Neural cell (in vitro differentiated cells): ENCODE data around the gene VSIG8. TPM values are rescaled to one million over a fixed set of nuclear protein-coding genes. Genes with fewer than 3 reads are reported as not detected.

Experiments
- H2AFZ ChIP-seq: fragments of 200-600, 300-800 bp; sonication (generic), shearing (Covaris generic); 2 replicates; pipeline ENCODE4 v1.6.0; 2014; ENCODE audit warnings: low read depth, mild to moderate bottlenecking, antibody characterized with exemption, low read length, moderate library complexity
- H3F3A ChIP-seq: fragments of 200-600 bp; shearing (Covaris generic); 2 replicates; pipeline ENCODE4 v1.6.1; 2016; ENCODE audit warnings: mild to moderate bottlenecking, moderate library complexity, mixed read lengths, antibody characterized with exemption, low read length; ENCODE audit not compliant: insufficient read depth, poor library complexity, severe bottlenecking
- H3K27ac ChIP-seq: fragments of 200-600, 300-800 bp; sonication (generic), shearing (Covaris generic); 2 replicates; pipeline ENCODE4 v1.5.1; 2014; ENCODE audit warnings: mild to moderate bottlenecking, low read length, moderate library complexity
- H3K27me3 ChIP-seq: fragments of 300-800, 200-600 bp; sonication (generic), shearing (Covaris generic); 2 replicates; pipeline ENCODE4 v1.6.0; 2014; ENCODE audit warnings: mild to moderate bottlenecking, low read depth, low read length, moderate library complexity; ENCODE audit not compliant: insufficient read depth
- H3K36me3 ChIP-seq: fragments of 300-800, 200-600 bp; sonication (generic), shearing (Covaris generic); 2 replicates; pipeline ENCODE4 v1.5.1; 2014; ENCODE audit warnings: mild to moderate bottlenecking, antibody characterized with exemption, low read length, moderate library complexity; ENCODE audit not compliant: insufficient read depth
- H3K4me2 ChIP-seq: fragments of 300-800, 200-600 bp; sonication (generic), shearing (Covaris generic); 2 replicates; pipeline ENCODE4 v1.6.0; 2014; ENCODE audit warnings: mild to moderate bottlenecking, low read length
- H3K4me3 ChIP-seq: fragments of 300-800, 200-600 bp; sonication (generic), shearing (Covaris generic); 2 replicates; pipeline ENCODE4 v1.5.1; 2014; ENCODE audit warnings: mild to moderate bottlenecking, low read length, moderate library complexity
- H3K79me2 ChIP-seq: fragments of 200-600 bp; shearing (Covaris generic); replicated peaks from 2 replicates; pipeline ENCODE4 v1.6.0; 2014; ENCODE audit warnings: mild to moderate bottlenecking, low read length, moderate library complexity; ENCODE audit not compliant: insufficient read depth
- H3K9ac ChIP-seq: fragments of 300-800, 200-600 bp; sonication (generic), shearing (Covaris generic); 2 replicates; pipeline ENCODE4 v1.6.1; 2016; ENCODE audit warnings: mild to moderate bottlenecking, low read length, mixed read lengths
- H3K9me2 ChIP-seq: fragments of 200-600 bp; shearing (Covaris generic); 2 replicates; pipeline ENCODE4 v1.6.1; 2016; ENCODE audit warnings: mild to moderate bottlenecking, low read length, mixed read lengths; ENCODE audit not compliant: insufficient read depth
- H3K9me3 ChIP-seq: fragments of 200-600, 300-800 bp; sonication (generic), shearing (Covaris generic); 2 replicates; pipeline ENCODE4 v1.6.1; 2016; ENCODE audit warnings: mild to moderate bottlenecking, mixed run types, low read length, moderate library complexity, mixed read lengths
- H4K20me1 ChIP-seq: fragments of 200-600 bp; shearing (Covaris generic); 2 replicates; pipeline ENCODE4 v1.6.1; 2016; ENCODE audit warnings: mild to moderate bottlenecking, mixed run types; ENCODE audit not compliant: insufficient read depth
- CTCF ChIP-seq: fragments of 450-650 bp; IDR thresholded peaks from 2 replicates; pipeline ENCODE4 v1.5.1; 2014; ENCODE audit warnings: antibody characterized with exemption, mild to moderate bottlenecking, moderate library complexity; ENCODE audit not compliant: poor library complexity, severe bottlenecking
- EP300 ChIP-seq: fragments of 450-650 bp; conservative IDR thresholded peaks from 2 replicates; pipeline ENCODE4 v1.6.1; 2014; ENCODE audit warnings: antibody characterized with exemption, mild to moderate bottlenecking, moderate library complexity; ENCODE audit not compliant: poor library complexity, severe bottlenecking
- EZH2 ChIP-seq: fragments of 200-600, 300-800 bp; shearing (Covaris generic), sonication (generic); IDR thresholded peaks from 2 replicates; pipeline ENCODE4 v1.6.1; 2014; ENCODE audit warnings: antibody characterized with exemption, low read length, borderline replicate concordance, mild to moderate bottlenecking; ENCODE audit not compliant: insufficient read depth, poor library complexity, severe bottlenecking
- MXI1 ChIP-seq: fragments of 450-650 bp; conservative IDR thresholded peaks from 2 replicates; pipeline ENCODE4 v1.6.1; 2014; ENCODE audit warnings: antibody characterized with exemption, mild to moderate bottlenecking; ENCODE audit not compliant: poor library complexity, severe bottlenecking
- POLR2AphosphoS5 ChIP-seq: IDR thresholded peaks from 2 replicates; pipeline ENCODE4 v1.6.1; 2012
- RAD21 ChIP-seq: fragments of 450-650 bp; conservative IDR thresholded peaks from 2 replicates; pipeline ENCODE4 v1.6.1; 2014; ENCODE audit warnings: antibody characterized with exemption, mild to moderate bottlenecking, moderate library complexity
- REST ChIP-seq: IDR thresholded peaks from 2 replicates; pipeline ENCODE4 v1.6.1; 2012; ENCODE audit warnings: borderline replicate concordance
- SMC3 ChIP-seq: fragments of 450-650 bp; conservative IDR thresholded peaks from 2 replicates; pipeline ENCODE4 v1.6.1; 2014; ENCODE audit warnings: antibody characterized with exemption, mild to moderate bottlenecking, moderate library complexity; ENCODE audit not compliant: poor library complexity
- TAF1 ChIP-seq: IDR thresholded peaks from 2 replicates; pipeline ENCODE4 v1.6.1; 2012; ENCODE audit warnings: low read depth
- polyA plus RNA-seq: library from polyadenylated mRNA; depleted of rRNA; stranded (reverse); fragments of >200 nt; gene quantifications from 2 replicates; pipeline ENCODE4 v1.2.3, GENCODE V29; 2014

The VSIG8 gene
- polyA plus RNA-seq, 1 donor from 2014 or later: 0.37 TPM

- Histone ChIP-seq H2AFZ (no peak overlapping the region), H3F3A (no peaks in the 10 kb centered on the region), H4K20me1 (no peaks in the 10 kb centered on the region), H3K27me3 (peaks cover 27% of the 10 kb centered on the region), H3K36me3 (no peaks in the 10 kb centered on the region), H3K9me2 (no peaks in the 10 kb centered on the region), H3K4me2 (no peak overlapping the region), H3K4me3 (no peak overlapping the region), H3K79me2 (no peaks in the 10 kb centered on the region), H3K9me3 (no peaks in the 10 kb centered on the region), H3K9ac (no peak overlapping the region), H3K27ac (no peak overlapping the region)
- TF ChIP-seq TAF1 (no peak), SMC3 (no peak), MXI1 (no peak), RAD21 (no peak), CTCF (no peak), EP300 (no peak), EZH2 (no peak), POLR2AphosphoS5 (no peak), REST (no peak)
These were observed 2.6 kb downstream of the VSIG8 start for GRCh38 chr1:159859767-159860322.

GRCh38 chr1:159857889-159858288 lies 4.6 kb downstream of the VSIG8 start:
- no peaks in the 10 kb centered on the region for H4K20me1 ChIP-seq
- H3K36me3 ChIP-seq: no peaks in the 10 kb centered on the region
- H3K4me3 ChIP-seq: no peak overlapping the region
- H3K4me2 ChIP-seq: no peak overlapping the region
- no peaks in the 10 kb centered on the region for H3K9me3 ChIP-seq
- TF ChIP-seq MXI1 (no peak), RAD21 (no peak), POLR2AphosphoS5 (no peak), EZH2 (no peak), SMC3 (no peak), CTCF (no peak), REST (no peak), EP300 (no peak), TAF1 (no peak)
- H3K27me3 ChIP-seq: peaks cover 46% of the 10 kb centered on the region
- H3K9me2 ChIP-seq: no peaks in the 10 kb centered on the region
- H3K9ac ChIP-seq: no peak overlapping the region
- no peaks in the 10 kb centered on the region for H3F3A ChIP-seq
- H3K79me2 ChIP-seq: no peaks in the 10 kb centered on the region
- no peak overlapping the region for H3K27ac ChIP-seq
- H2AFZ ChIP-seq: no peak overlapping the region
